ENCODE data around the gene KCNJ6.
"Not testable (repeated sequence)": the region's sequence is repeated elsewhere in the genome, so short reads cannot be mapped to it uniquely, and the experiment has no call there.

The KCNJ6 gene

DNA sequence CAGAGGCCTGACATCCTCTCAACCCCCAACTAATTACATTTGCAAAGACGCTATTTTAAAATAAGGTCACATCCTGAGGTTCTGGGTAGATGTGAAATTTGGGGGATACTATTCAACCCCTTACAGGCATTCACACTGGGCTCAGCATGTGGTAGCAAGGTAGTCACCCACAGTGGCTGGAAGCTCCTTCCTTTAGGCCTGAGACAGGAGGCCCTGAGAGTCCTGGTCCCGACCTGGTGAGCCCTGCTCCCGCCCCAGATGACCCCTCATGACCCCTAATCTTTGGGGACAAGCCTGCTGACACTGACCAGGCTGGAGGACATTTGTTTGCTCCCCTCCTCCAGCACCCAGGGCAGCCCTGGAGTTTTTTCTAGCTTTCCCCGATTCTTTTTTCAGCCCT, 323.8 kb downstream of the KCNJ6 start:
- 0 out of 2 replicates have a peak, but pooled peaks cover 5% of the 10 kb centered on the region for H3K27me3 ChIP-seq (ENCODE audit: insufficient read depth, low read length)
- no peaks in the 10 kb centered on the region for H3K9me3 ChIP-seq (ENCODE audit: low read length)
- H3K27ac ChIP-seq (ENCODE audit: low read depth, low read length, poor library complexity, severe bottlenecking) = no peak overlapping the region
- H3K4me1 ChIP-seq (ENCODE audit: insufficient read depth, low read length, severe bottlenecking) = no peaks in the 10 kb centered on the region
- no peak overlapping the region for H3K9ac ChIP-seq (ENCODE audit: low read length)
- H3K79me2 ChIP-seq (ENCODE audit: insufficient read depth, low read length) = no peaks in the 10 kb centered on the region
- H3K4me3 ChIP-seq (ENCODE audit: low read depth, low read length, poor library complexity, severe bottlenecking) = no peak overlapping the region
- no peaks in the 10 kb centered on the region for H4K20me1 ChIP-seq (ENCODE audit: insufficient read depth, low read length)
- no peak for TF ChIP-seq EZH2 (IDR thresholded peaks at IDR 0.05; ENCODE audit: borderline replicate concordance, low read length)
- TF ChIP-seq, protein P1, sequence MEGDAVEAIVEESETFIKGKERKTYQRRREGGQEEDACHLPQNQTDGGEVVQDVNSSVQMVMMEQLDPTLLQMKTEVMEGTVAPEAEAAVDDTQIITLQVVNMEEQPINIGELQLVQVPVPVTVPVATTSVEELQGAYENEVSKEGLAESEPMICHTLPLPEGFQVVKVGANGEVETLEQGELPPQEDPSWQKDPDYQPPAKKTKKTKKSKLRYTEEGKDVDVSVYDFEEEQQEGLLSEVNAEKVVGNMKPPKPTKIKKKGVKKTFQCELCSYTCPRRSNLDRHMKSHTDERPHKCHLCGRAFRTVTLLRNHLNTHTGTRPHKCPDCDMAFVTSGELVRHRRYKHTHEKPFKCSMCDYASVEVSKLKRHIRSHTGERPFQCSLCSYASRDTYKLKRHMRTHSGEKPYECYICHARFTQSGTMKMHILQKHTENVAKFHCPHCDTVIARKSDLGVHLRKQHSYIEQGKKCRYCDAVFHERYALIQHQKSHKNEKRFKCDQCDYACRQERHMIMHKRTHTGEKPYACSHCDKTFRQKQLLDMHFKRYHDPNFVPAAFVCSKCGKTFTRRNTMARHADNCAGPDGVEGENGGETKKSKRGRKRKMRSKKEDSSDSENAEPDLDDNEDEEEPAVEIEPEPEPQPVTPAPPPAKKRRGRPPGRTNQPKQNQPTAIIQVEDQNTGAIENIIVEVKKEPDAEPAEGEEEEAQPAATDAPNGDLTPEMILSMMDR (IDR thresholded peaks at IDR 0.05; ENCODE audit: low read length) = no peak
- H3K9me2 ChIP-seq (ENCODE audit: low read depth, low read length) = no peaks in the 10 kb centered on the region
- no peak overlapping the region for H2AFZ ChIP-seq (ENCODE audit: low read length)
- H3K36me3 ChIP-seq (ENCODE audit: insufficient read depth, low read length) = no peaks in the 10 kb centered on the region
- H3K4me2 ChIP-seq (ENCODE audit: low read length) = no peak overlapping the region
- no peaks in the 10 kb centered on the region for H3F3A ChIP-seq (ENCODE audit: insufficient read depth, low read length)

DNA sequence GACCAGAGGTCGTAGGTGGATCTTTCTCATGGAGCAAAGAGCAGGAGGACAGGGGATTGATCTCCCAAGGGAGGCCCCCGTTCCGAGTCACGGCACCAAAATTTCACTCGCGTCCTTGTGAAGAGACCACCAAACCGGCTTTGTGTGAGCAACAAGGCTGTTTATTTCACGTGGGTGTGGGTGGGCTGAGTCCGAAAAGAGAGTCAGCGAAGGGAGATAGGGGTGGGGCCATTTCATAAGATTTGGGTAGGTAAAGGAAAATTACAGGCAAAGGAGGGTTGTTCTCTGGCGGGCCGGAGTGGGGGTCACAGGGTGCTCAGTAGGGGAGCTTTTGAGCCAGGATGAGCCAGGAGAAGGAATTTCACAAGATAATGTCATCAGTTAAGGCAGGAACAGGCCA, 324.3 kb downstream of the KCNJ6 start:
- H3K79me2 ChIP-seq (ENCODE audit: insufficient read depth, low read length); H3K9me3 ChIP-seq (ENCODE audit: low read length); H4K20me1 ChIP-seq (ENCODE audit: insufficient read depth, low read length); H3K27me3 ChIP-seq (ENCODE audit: insufficient read depth, low read length); H3K4me1 ChIP-seq (ENCODE audit: insufficient read depth, low read length, severe bottlenecking); H3K9ac ChIP-seq (ENCODE audit: low read length); H3F3A ChIP-seq (ENCODE audit: insufficient read depth, low read length); H2AFZ ChIP-seq (ENCODE audit: low read length); H3K36me3 ChIP-seq (ENCODE audit: insufficient read depth, low read length); H3K27ac ChIP-seq (ENCODE audit: low read depth, low read length, poor library complexity, severe bottlenecking); H3K9me2 ChIP-seq (ENCODE audit: low read depth, low read length); H3K4me3 ChIP-seq (ENCODE audit: low read depth, low read length, poor library complexity, severe bottlenecking); H3K4me2 ChIP-seq (ENCODE audit: low read length): not testable (repeated sequence)

DNA sequence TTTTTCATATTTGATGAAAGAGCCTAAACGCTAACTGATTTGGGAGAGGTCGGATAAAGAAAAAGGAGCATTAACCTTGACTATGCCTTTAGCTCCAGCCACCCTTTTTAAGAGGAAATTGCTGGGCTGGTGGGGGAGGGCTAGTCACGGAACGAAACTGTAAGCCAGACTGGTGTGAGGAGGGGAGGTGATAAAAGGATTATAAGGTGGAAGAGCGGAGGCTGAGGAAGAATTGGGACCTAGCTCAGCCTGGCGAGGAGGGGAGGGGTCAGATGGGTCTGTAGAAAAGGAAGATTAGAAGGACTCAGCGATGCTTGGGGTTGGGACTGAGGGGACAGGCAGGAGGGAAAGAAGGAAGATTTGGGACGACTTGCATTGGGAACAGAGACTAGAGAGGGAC, 325.4 kb downstream of the KCNJ6 start:
- H3K4me3 ChIP-seq (ENCODE audit: low read depth, low read length, poor library complexity, severe bottlenecking); H3K9me3 ChIP-seq (ENCODE audit: low read length); H3K9me2 ChIP-seq (ENCODE audit: low read depth, low read length); H3K4me2 ChIP-seq (ENCODE audit: low read length); H3K27me3 ChIP-seq (ENCODE audit: insufficient read depth, low read length); H3F3A ChIP-seq (ENCODE audit: insufficient read depth, low read length); H3K9ac ChIP-seq (ENCODE audit: low read length); H4K20me1 ChIP-seq (ENCODE audit: insufficient read depth, low read length); H3K4me1 ChIP-seq (ENCODE audit: insufficient read depth, low read length, severe bottlenecking); H2AFZ ChIP-seq (ENCODE audit: low read length); H3K79me2 ChIP-seq (ENCODE audit: insufficient read depth, low read length); H3K27ac ChIP-seq (ENCODE audit: low read depth, low read length, poor library complexity, severe bottlenecking); H3K36me3 ChIP-seq (ENCODE audit: insufficient read depth, low read length): not testable (repeated sequence)

DNA sequence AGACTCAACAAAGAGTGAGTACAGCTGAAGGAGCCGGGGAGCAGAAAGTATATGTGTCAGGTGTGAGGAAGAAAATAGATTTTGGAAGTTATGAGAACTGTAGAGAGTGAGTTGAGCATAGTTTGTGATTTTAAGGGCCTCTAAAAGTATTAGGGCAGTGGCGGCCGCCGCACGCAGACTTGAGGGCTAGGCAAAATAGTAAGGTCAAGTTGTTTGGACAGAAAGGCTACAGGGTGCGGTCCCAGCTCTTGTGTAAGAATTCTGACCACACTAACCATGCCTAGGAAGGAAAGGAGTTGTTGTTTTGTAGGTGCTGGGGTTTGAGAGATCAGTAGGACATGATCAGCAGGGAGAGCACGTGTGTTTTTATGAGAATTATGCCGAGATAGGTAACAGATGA, 327.6 kb downstream of the KCNJ6 start:
- not testable (repeated sequence) for H3K9me2 ChIP-seq (ENCODE audit: low read depth, low read length); H3K9me3 ChIP-seq (ENCODE audit: low read length); H3K9ac ChIP-seq (ENCODE audit: low read length); H3K36me3 ChIP-seq (ENCODE audit: insufficient read depth, low read length); H3K27ac ChIP-seq (ENCODE audit: low read depth, low read length, poor library complexity, severe bottlenecking); H2AFZ ChIP-seq (ENCODE audit: low read length); H3K27me3 ChIP-seq (ENCODE audit: insufficient read depth, low read length); H3K4me3 ChIP-seq (ENCODE audit: low read depth, low read length, poor library complexity, severe bottlenecking); H3K79me2 ChIP-seq (ENCODE audit: insufficient read depth, low read length); H4K20me1 ChIP-seq (ENCODE audit: insufficient read depth, low read length); H3F3A ChIP-seq (ENCODE audit: insufficient read depth, low read length); H3K4me1 ChIP-seq (ENCODE audit: insufficient read depth, low read length, severe bottlenecking); H3K4me2 ChIP-seq (ENCODE audit: low read length)

DNA sequence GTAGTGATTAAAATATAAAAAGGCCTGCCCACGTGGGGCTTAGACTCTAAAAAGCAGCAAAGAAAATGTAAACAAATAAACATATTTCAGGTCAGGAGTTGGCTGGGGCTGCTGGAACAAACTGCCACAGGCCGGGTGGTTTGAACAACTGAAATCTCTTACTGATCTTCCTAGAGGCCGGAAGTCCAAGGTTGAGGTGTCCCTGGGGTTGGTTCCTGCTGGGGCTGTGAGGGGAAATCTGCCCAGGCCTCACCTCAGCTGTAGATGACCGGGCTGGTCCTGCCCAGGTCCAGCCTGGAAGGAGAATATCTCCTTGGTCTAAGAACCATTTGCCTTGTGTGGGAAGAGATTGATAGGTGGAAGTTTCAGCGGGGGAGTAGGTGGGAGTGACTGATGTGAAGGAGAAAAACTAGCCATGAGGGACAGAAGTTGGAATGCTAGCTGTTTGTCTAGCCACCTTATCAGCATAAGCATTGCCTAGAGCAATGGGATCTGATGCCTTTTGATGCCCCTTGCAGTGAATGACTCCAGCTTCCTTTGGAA, 328.6 kb downstream of the KCNJ6 start:
- no peak overlapping the region for H3K4me3 ChIP-seq (ENCODE audit: low read depth, low read length, poor library complexity, severe bottlenecking)
- H4K20me1 ChIP-seq (ENCODE audit: insufficient read depth, low read length) = no peaks in the 10 kb centered on the region
- H3F3A ChIP-seq (ENCODE audit: insufficient read depth, low read length) = no peaks in the 10 kb centered on the region
- TF ChIP-seq, protein P1 (IDR thresholded peaks at IDR 0.05; ENCODE audit: low read length) = no peak
- no peak for TF ChIP-seq EZH2 (IDR thresholded peaks at IDR 0.05; ENCODE audit: borderline replicate concordance, low read length)
- no peak overlapping the region for H3K27ac ChIP-seq (ENCODE audit: low read depth, low read length, poor library complexity, severe bottlenecking)
- no peaks in the 10 kb centered on the region for H3K36me3 ChIP-seq (ENCODE audit: insufficient read depth, low read length)
- no peaks in the 10 kb centered on the region for H3K9me3 ChIP-seq (ENCODE audit: low read length)
- no peaks in the 10 kb centered on the region for H3K4me1 ChIP-seq (ENCODE audit: insufficient read depth, low read length, severe bottlenecking)
- H2AFZ ChIP-seq (ENCODE audit: low read length) = no peak overlapping the region
- H3K27me3 ChIP-seq (ENCODE audit: insufficient read depth, low read length) = no peaks in the 10 kb centered on the region
- H3K9ac ChIP-seq (ENCODE audit: low read length) = no peak overlapping the region
- H3K79me2 ChIP-seq (ENCODE audit: insufficient read depth, low read length) = no peaks in the 10 kb centered on the region
- no peak overlapping the region for H3K4me2 ChIP-seq (ENCODE audit: low read length)
- no peaks in the 10 kb centered on the region for H3K9me2 ChIP-seq (ENCODE audit: low read depth, low read length)
